Measurements from ENCODE around the gene ZBTB44. TPM values are rescaled to one million over a fixed set of nuclear protein-coding genes. Genes with fewer than 3 reads are reported as not detected.

The ZBTB44 gene
- total RNA-seq, 1 experiment from 2014 or later = 41.2 TPM

DNA sequence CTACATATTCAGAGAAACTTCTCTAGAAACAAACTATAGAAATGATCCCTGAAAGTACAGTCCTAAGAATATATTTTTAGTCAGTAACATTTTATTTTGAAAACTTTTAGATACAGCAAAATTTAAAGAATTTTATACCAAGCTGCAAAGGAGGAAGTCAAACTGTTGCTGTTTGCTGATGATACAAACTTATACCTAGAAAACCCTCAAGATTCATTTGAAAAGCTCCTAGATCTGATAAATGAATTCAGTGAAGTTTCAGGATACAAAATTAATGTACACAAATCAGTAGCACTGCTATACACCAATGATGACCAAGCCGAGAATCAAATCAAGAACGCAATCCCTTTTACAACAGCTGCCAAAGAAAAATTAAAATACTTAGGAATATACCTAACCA is 10.1 kb downstream of the ZBTB44 start:
- TF ChIP-seq, protein P1, sequence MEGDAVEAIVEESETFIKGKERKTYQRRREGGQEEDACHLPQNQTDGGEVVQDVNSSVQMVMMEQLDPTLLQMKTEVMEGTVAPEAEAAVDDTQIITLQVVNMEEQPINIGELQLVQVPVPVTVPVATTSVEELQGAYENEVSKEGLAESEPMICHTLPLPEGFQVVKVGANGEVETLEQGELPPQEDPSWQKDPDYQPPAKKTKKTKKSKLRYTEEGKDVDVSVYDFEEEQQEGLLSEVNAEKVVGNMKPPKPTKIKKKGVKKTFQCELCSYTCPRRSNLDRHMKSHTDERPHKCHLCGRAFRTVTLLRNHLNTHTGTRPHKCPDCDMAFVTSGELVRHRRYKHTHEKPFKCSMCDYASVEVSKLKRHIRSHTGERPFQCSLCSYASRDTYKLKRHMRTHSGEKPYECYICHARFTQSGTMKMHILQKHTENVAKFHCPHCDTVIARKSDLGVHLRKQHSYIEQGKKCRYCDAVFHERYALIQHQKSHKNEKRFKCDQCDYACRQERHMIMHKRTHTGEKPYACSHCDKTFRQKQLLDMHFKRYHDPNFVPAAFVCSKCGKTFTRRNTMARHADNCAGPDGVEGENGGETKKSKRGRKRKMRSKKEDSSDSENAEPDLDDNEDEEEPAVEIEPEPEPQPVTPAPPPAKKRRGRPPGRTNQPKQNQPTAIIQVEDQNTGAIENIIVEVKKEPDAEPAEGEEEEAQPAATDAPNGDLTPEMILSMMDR (conservative IDR thresholded peaks at IDR 0.05) = no peak
- TF ChIP-seq EZH2 (IDR thresholded peaks at IDR 0.05; ENCODE audit: low read depth) = no peak
- intact Hi-C loops (cut with micrococcal nuclease; ENCODE audit: unreplicated experiment) = no loop called here
- CTCF ChIA-PET = no interaction called here

DNA sequence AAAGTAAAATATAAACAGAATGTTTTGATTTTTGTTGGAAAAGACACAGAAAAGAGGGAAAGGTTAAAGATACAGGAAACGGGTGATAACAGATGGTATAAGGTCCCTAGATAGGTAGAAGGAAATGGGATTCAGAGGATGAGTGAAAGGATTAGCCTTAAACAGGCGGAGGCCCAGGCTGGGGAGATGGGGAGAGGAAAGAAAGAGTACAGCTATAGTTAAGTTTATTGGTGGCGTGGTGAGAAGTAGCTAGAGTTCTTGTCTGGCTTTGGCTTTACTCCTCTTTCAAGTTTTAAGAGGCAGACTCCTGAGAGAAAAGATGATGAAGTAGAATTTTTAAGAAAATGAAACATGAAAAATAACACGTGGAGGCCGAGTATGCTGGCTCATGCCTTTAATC is 13.7 kb downstream of the ZBTB44 start:
- Histone ChIP-seq H3K27ac (no peak overlapping the region), H4K20me1 (ENCODE audit: insufficient read depth) (no peaks in the 10 kb centered on the region), H3K79me2 (ENCODE audit: low read depth) (peaks cover 45% of the 10 kb centered on the region), H3K9me3 (ENCODE audit: insufficient read depth, low read depth) (peaks cover 5% of the 10 kb centered on the region; the same call in 1 of the 2 replicates), H3K4me1 (replicated peaks; ENCODE audit: insufficient read depth) (no peaks in the 10 kb centered on the region), H3K4me3 (no peak overlapping the region), H3K9me2 (ENCODE audit: insufficient read depth) (no peaks in the 10 kb centered on the region), H2AFZ (no peak overlapping the region), H3K27me3 (ENCODE audit: insufficient read depth, low read depth) (no peaks in the 10 kb centered on the region), H3K36me3 (ENCODE audit: low read depth) (no peaks in the 10 kb centered on the region), H3K4me2 (no peak overlapping the region), H3F3A (ENCODE audit: insufficient read depth, low read depth) (no peaks in the 10 kb centered on the region)
- no peak for DNase-seq
- no TSS peak for BruUV-seq (replicated peaks)
- intact Hi-C loops (cut with micrococcal nuclease; ENCODE audit: unreplicated experiment) = no loop called here
- no peak for TF ChIP-seq EZH2 (IDR thresholded peaks at IDR 0.05; ENCODE audit: low read depth)
- TF ChIP-seq, protein P1 (conservative IDR thresholded peaks at IDR 0.05) = no peak
- ChIA-PET CTCF (no interaction called here), POLR2A (ENCODE audit: unreplicated experiment) (no interaction called here)

More for the DNA sequence above, 10.1 kb downstream of the ZBTB44 start:
- Histone ChIP-seq H3K9me2 (ENCODE audit: insufficient read depth) (no peaks in the 10 kb centered on the region), H3K27ac (no peak overlapping the region), H3K4me3 (no peak overlapping the region), H2AFZ (no peak overlapping the region), H3K36me3 (ENCODE audit: low read depth) (no peaks in the 10 kb centered on the region), H3K79me2 (ENCODE audit: low read depth) (peaks cover 72% of the 10 kb centered on the region), H3K4me2 (no peak overlapping the region), H4K20me1 (ENCODE audit: insufficient read depth) (no peaks in the 10 kb centered on the region), H3F3A (ENCODE audit: insufficient read depth, low read depth) (no peaks in the 10 kb centered on the region), H3K4me1 (replicated peaks; ENCODE audit: insufficient read depth) (no peaks in the 10 kb centered on the region), H3K9me3 (ENCODE audit: insufficient read depth, low read depth) (peaks cover 5% of the 10 kb centered on the region; the same call in 1 of the 2 replicates), H3K27me3 (ENCODE audit: insufficient read depth, low read depth) (no peaks in the 10 kb centered on the region)
- BruUV-seq (replicated peaks) = no TSS peak
- DNase-seq = no peak
- POLR2A ChIA-PET (ENCODE audit: unreplicated experiment) = no interaction called here

DNA sequence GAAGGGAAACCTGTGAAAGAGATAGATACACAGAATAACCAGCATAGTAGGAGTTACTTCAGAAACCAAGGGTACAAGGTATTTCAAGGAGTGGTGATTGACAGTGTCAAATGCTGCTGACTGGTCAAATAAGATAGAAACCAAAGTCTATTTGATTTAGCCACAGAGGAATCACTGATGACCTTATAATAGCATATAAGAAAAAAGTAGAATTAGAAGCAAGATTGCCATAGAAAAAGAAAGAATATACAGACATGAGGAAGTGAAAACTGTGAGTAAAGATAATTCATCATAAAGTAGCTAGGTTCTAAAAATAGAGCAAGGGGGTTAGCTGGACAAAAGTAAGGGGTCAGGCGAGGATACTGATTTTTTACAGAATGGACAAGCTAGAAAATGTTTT is 14.2 kb downstream of the ZBTB44 start:
- H3K4me3 ChIP-seq = no peak overlapping the region
- ChIA-PET POLR2A (ENCODE audit: unreplicated experiment) (no interaction called here), CTCF (no interaction called here)
- H4K20me1 ChIP-seq (ENCODE audit: insufficient read depth) = no peaks in the 10 kb centered on the region
- no peaks in the 10 kb centered on the region for H3K27me3 ChIP-seq (ENCODE audit: insufficient read depth, low read depth)
- peaks cover 5% of the 10 kb centered on the region; the same call in 1 of the 2 replicates for H3K9me3 ChIP-seq (ENCODE audit: insufficient read depth, low read depth)
- H3K4me1 ChIP-seq (replicated peaks; ENCODE audit: insufficient read depth) = no peaks in the 10 kb centered on the region
- intact Hi-C loops (cut with micrococcal nuclease; ENCODE audit: unreplicated experiment) = no loop called here
- no peaks in the 10 kb centered on the region for H3F3A ChIP-seq (ENCODE audit: insufficient read depth, low read depth)
- BruUV-seq (replicated peaks) = no TSS peak
- no peak for DNase-seq
- H3K4me2 ChIP-seq = no peak overlapping the region
- H3K79me2 ChIP-seq (ENCODE audit: low read depth) = peaks cover 41% of the 10 kb centered on the region
- no peaks in the 10 kb centered on the region for H3K36me3 ChIP-seq (ENCODE audit: low read depth)
- TF ChIP-seq, protein P1 (conservative IDR thresholded peaks at IDR 0.05) = no peak
- TF ChIP-seq EZH2 (IDR thresholded peaks at IDR 0.05; ENCODE audit: low read depth) = no peak
- H3K27ac ChIP-seq = no peak overlapping the region
- no peak overlapping the region for H2AFZ ChIP-seq
- H3K9me2 ChIP-seq (ENCODE audit: insufficient read depth) = no peaks in the 10 kb centered on the region

Measured in PC-9 (cell line).